Erythroblast (primary cell): ENCODE measurements around the gene DHX40.
"Not testable (repeated sequence)": the region's sequence is repeated elsewhere in the genome, so short reads cannot be mapped to it uniquely, and the experiment has no call there.

Experiments
- GATA1 ChIP-seq: IDR thresholded peaks from 2 replicates; pipeline ENCODE4 v1.6.1; 2011; ENCODE audit warnings: low read depth, mild to moderate bottlenecking, control low read depth, low read length, moderate library complexity
- POLR2A ChIP-seq: IDR thresholded peaks from 2 replicates; pipeline ENCODE4 v1.6.1; 2011; ENCODE audit warnings: mild to moderate bottlenecking, low read length

GRCh38 chr17:59569151-59569550, 3.7 kb downstream of the DHX40 start:
- TF ChIP-seq POLR2A, GATA1: not testable (repeated sequence)
